CD4-positive, alpha-beta T cell treated with Interleukin-15 for 1 hour (primary cell): ENCODE results near the gene MUC2.

Experiments used
- DNase-seq: peaks from one replicate; pipeline ENCODE4 v3.0.0-alpha.2; 2020

MUC2 gene

DNA sequence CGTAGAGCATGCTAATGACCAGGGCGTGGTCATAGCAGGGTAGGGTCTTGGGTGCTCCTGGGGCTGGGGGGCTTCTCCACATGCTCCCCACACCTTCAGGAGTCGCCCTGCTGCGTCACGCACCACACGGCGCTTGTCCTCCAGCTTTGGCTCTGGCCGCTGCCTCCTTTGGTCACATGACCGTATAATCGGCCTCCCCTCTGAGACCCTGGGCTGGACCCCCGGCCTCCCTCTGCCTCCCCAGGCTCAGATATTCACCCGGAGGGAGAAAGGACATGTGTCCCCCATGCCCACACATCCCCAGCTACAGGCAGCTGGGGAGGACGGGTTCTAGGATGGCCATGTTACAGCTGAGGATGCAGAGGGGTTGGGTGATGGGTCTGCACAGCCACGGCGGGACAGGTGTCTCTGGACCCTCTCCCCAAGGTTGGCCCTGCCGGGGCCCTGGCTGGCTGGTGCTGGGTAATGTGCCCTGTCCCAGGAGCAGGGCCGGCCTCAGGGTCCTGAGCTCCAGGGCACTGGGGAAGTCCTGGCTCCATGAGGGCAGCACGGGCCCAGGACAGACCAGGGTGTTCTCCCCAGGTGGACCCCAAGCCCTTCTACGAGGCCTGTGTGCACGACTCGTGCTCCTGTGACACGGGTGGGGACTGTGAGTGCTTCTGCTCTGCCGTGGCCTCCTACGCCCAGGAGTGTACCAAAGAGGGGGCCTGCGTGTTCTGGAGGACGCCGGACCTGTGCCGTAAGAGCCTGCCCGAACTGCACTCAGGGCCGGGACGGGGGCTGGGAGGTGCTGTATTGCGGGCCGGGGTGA is 14.5 kb downstream of the MUC2 start:
- DNase-seq = no peak

DNA sequence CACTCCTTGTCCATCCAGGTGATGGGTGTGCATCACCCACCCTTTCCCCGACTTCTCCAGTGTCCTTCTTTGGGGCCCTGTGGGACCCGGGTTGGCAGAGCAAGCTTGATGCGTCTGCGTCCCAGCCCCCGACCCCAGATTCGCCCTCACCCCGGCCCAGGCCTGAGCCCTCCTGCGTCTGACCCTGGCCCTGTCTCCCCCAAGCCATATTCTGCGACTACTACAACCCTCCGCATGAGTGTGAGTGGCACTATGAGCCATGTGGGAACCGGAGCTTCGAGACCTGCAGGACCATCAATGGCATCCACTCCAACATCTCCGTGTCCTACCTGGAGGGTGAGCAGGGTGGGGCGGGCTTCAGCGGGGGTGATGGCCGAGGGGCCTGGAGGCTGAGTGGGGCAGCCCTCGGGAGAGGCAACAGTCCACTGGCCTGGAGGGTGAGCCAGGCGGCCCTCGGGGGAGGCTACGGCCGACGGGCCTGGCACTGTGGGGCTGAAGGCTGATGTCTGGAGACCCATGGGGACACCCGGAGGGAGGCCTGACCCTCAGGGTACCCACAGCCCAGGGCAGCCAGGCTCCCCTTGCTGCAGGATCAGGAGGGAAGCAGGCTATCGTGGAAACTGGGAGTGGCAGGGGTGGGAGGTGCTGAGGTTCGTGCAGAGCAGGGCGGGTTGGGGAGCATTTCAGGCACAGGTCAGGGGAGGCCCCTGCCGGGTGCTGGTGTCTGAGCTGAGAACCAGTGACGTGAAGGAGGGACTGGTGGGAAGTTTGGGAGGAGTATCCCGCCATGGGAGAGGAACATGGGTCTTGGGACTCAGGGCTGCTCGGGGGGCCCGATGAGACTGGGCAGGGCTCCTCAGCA is 15.3 kb downstream of the MUC2 start:
- DNase-seq = no peak

DNA sequence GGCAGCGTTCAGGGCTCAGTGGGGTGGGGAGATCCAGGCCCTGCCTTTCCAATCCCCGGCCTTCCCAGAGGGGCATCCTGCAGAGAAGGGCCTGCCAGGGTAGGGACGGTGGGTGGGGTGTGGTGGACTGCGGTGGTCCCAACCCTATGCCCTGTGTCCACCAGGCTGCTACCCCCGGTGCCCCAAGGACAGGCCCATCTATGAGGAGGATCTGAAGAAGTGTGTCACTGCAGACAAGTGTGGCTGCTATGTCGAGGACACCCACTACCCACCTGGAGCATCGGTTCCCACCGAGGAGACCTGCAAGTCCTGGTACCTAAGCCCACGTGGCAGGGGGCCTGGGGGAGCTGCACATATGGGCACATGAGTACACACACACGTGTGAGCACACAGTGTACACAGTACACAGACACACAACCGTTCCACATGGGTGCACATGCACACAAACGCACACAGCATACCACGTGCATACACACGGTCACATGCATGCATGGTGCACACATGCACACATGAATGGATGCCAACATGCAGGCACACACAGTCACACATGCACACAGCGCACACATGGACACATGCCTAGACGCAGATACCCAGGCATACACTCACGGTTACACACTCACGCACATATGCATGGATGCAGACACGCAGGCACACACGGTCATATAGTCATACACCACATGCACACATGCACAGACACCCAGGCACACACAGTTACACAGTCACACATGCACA is 16.1 kb downstream of the MUC2 start:
- no peak for DNase-seq

DNA sequence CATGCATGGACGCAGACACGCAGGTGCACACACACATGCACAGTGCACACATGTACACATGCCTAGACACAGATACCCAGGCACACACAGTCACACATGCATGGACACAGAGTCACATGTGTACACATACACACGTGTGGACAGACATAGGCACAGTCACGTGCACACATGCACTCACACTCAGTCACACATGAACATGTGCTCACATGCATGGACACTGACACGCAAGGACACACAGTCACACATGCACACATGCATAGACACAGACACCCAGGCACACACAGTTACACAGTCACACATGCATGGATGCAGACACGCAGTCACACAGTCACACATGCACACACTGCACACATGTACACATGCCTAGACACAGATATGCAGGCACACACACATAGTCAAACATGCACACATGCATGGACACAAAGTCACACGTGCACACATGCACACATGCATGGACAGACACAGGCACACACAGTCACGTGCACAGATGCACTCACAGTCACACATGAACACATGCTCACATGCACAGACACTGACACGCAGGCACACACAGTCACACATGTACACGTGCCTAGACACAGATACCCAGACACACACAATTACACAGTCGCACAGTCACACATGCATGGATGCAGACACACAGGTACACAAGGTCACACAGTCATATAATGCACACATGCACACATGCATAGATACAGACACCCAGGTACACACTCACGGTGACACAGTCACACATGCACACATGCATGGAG is 16.8 kb downstream of the MUC2 start:
- DNase-seq = no peak

DNA sequence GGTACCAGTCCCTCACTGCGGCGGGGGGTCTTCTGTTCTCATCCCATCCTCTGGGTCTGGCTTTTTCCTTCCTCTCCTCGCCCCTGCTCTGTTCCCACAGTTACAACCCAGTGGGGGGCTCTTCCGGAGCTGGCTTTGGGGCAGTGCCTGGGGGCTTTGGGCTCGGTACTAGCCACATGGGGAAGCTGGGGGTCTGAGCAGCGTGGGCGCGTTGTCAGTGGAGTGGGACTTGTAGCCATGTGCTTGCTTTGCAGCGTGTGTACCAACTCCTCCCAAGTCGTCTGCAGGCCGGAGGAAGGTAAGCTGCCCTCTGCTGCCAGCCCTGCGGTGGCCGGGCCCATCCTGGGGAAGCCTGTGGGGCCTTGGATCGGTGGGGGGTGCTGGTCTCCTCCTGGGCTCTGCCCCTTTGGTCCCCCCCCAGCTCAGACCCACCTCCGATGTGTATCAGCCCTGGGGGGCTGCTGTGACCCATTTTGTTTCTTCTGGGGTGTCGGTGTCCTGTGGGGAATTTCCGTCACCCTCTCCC is 17.5 kb downstream of the MUC2 start:
- DNase-seq = no peak

DNA sequence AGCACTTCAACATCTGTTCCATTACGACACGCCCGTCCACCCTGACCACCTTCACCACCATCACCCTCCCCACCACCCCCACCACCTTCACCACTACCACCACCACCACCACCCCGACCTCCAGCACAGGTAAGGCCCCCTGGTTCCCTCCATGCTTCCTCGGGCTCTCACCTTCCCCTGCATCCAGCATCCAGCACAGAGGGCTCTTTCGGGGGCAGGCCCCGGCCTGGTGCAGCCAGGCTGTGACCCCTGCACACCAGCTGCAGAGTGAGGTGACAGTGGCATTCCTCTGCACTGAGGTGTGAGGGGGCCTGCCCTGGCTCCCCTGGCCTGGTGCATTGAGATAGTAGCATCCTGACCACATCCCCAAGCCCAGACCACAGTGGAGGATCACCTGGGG is 18.2 kb downstream of the MUC2 start:
- no peak for DNase-seq

DNA sequence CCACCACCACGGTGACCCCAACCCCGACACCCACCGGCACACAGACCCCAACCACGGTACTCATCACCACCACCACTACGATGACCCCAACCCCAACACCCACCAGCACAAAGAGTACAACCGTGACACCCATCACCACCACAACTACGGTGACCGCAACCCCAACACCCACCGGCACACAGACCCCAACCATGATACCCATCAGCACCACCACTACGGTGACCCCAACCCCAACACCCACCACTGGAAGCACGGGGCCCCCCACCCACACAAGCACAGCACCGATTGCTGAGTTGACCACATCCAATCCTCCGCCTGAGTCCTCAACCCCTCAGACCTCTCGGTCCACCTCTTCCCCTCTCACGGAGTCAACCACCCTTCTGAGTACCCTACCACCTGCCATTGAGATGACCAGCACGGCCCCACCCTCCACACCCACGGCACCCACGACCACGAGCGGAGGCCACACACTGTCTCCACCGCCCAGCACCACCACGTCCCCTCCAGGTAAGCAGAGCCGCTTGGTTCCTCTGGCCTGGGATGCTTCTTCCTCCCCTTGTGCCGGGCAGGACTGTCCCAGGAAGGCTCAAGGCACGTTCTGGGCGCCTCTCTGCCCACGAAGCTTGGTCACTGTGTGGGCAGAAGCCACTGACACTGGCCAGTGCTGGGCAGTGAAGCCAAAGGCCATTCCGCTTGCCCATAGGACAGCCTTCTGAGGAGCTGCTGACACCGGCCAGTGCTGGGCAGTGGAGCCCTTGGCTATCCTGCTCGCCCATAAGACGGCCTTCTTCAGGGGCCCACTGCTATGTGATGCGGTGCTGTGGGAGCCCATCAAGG is 25.1 kb downstream of the MUC2 start:
- no peak for DNase-seq

DNA sequence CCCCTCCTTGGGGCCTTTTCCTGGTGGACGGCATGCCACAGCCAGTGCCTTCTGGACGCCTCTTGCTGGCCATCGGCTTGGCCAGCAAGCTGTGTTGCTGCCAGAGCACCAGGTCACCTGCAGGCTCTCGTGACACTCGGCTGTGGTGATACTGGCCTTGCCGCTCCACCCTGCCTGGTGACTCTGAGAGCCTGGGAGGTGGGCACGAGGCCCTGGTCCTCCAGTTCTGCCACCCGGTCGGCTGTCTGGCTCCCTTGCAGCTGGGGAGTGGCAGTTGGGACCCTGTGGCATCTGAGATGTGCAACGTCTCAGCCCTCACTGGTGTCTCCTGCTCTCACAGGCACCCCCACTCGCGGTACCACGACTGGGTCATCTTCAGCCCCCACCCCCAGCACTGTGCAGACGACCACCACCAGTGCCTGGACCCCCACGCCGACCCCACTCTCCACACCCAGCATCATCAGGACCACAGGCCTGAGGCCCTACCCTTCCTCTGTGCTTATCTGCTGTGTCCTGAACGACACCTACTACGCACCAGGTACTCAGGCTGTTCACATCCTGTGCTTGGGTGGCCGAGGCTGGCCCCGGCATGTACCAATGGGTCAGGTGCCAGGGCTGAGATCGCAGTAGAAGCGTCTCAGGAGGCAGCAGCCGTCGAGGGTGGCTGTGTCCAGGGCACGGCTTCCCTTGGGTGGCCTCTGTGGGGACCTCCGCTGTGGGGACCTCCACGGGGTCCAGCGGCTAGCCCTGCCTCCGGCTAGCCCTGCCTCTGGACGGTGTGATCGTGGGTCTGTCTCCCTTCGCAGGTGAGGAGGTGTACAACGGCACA is 26.0 kb downstream of the MUC2 start:
- no peak for DNase-seq

DNA sequence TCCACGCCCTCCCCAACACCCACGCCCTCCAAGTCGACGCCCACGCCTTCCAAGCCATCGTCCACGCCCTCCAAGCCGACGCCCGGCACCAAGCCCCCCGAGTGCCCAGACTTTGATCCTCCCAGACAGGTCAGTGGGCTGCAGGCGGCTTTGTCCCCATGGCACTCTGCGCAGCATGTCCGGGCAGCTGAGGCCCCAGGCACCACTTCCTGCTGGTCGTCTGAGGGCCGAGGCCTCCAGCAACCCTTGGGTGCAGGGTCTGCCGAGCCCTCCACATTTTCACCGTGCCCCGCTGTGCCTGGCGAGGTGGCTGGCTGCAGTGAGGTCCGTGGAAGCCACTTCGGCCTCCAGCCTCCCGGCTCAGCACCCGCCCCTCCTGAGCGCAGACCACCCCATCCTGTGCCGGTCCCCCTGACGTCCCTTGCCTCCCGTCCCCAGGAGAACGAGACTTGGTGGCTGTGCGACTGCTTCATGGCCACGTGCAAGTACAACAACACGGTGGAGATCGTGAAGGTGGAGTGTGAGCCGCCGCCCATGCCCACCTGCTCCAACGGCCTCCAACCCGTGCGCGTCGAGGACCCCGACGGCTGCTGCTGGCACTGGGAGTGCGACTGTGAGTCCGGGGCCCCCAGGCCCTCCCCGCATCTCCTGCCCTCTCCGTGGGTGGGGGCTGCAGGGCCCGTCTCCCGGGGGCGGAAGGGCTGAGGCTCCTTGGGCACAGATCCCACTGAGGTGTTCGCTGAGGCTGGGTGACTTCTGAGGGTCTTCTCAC is 26.8 kb downstream of the MUC2 start:
- no peak for DNase-seq

DNA sequence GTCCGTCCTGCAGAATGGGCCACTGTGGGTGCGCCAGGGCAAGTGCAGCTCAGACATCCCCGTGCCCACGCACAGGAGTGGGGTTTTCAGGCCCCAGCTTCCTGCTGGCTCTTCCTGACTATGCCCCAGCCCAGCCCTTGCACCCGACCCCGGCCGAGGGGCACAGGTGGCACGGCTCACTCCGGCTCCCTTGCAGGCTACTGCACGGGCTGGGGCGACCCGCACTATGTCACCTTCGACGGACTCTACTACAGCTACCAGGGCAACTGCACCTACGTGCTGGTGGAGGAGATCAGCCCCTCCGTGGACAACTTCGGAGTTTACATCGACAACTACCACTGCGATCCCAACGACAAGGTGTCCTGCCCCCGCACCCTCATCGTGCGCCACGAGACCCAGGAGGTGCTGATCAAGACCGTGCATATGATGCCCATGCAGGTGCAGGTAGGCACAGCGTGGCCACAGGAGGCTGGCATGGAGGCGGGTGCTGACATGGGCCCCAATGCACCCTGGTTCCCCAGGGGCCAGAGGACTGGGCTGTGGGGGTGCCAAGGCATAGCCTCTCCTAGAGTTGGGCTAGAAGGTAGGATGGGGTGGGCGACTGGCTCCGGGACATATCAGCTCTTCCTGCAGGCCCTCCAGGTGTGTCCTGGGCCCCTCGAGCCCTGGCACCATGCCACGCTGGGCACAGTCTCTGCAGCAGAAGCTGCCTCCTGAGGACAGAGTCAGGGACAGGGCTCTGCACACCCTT is 27.7 kb downstream of the MUC2 start:
- no peak for DNase-seq

DNA sequence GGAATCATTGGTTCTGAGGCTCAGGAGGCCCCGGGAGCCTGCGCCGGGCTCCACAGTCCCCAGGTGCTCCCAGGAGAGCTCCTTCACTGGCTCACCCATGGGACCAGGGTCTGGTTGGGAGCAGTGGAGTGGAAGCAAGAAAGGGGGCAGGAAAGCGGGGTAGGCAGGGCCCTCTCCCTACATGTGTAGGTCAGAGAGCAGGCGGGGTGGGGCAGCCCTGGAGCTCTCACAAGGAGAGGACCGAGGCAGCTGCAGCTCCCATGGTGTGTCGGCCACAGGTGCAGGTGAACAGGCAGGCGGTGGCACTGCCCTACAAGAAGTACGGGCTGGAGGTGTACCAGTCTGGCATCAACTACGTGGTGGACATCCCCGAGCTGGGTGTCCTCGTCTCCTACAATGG is 28.3 kb downstream of the MUC2 start:
- DNase-seq = no peak

DNA sequence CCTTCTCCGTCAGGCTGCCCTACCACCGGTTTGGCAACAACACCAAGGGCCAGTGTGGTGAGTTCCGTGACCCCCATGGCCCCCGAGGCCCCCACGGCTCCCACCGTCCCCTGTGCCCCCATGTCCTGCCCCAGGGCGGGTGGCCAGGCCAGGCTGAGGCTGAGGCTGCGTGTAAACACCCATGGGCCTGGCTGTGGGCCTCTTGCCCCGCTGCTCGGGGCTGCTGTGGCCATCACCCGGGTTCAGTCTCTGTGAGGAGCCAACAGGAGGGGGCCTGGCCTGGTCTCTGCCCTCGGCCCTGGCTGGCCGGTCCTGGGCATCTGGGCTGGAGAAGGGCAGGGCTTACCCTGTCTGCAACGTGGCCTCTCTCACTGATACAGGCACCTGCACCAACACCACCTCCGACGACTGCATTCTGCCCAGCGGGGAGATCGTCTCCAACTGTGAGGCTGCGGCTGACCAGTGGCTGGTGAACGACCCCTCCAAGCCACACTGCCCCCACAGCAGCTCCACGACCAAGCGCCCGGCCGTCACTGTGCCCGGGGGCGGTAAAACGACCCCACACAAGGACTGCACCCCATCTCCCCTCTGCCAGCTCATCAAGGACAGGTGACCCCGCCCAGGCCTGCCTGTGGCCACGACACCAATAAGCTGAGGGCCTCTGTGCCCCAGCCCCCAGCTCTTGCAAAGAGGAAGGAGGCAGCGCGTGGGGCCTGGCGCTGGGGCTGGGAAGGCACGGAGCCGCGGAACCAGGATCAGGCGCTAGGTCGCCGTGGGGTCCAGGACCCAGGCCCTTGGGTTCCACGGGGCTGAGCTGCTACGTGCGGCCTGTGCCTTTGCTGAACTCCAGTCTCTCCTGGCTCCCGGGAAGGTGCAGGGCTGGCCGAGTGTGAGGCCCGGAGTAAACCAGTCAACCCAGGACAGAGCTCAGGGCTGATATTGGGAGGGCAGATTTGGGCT is 29.0 kb downstream of the MUC2 start:
- no peak for DNase-seq

DNA sequence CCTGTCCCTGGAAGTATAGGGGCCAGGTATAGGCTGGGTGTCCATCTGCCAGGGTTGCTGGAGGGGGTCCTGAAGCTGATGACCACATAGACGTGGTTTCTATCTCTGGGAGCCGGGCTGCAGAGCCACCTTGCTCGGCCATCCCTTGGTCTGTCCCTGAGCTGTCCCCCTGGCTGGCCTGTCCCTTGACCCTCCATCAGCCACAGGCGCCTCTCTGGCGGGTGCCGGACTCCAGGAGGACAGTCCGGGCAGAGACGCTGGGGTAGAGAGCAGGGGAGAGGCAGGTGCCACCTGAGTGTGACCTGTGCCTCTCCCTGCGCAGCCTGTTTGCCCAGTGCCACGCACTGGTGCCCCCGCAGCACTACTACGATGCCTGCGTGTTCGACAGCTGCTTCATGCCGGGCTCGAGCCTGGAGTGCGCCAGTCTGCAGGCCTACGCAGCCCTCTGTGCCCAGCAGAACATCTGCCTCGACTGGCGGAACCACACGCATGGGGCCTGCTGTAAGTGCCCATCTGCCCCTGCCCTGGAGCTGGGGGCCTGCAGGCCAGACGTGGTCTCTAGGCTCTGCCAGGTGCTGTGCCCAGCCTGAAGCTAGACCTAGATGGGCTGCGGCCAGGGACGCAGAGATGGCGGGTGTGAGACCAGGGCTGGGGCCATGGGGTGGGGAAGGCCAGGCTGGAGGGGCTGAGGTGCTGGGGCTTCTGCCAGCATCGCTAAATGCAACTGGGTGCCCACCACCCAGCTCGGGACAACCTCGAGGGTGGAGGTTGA is 29.9 kb downstream of the MUC2 start:
- no peak for DNase-seq

DNA sequence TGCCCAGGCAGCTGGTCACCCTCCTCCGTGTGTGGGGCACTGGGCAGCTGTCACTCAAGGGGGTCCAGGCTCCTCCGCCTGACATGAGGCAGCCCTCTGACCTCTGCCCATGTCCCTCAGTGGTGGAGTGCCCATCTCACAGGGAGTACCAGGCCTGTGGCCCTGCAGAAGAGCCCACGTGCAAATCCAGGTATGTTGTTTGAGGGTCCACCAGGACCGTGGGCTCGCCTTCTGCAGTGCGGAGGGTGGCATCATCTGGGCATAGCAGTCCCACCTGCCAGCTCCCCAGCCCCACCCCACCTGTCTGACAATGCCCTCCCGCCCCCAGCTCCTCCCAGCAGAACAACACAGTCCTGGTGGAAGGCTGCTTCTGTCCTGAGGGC is 30.5 kb downstream of the MUC2 start:
- no peak for DNase-seq

DNA sequence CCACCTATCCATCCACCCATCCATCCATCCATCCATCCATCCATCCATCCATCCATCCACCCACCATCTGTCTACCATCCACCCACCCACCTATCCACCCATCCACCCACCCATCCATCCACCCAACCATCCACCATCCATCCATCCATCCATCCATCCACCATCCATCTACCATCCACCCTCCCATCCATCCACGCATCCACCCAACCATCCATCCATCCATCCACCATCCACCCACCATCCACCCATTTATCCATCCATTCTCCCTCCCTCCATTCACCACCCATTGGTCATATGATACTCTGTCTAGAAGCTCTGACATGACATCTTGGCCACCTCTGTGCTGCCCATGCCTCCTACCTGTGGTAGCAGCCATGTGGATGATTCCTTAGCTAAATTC is 31.7 kb downstream of the MUC2 start:
- no peak for DNase-seq

DNA sequence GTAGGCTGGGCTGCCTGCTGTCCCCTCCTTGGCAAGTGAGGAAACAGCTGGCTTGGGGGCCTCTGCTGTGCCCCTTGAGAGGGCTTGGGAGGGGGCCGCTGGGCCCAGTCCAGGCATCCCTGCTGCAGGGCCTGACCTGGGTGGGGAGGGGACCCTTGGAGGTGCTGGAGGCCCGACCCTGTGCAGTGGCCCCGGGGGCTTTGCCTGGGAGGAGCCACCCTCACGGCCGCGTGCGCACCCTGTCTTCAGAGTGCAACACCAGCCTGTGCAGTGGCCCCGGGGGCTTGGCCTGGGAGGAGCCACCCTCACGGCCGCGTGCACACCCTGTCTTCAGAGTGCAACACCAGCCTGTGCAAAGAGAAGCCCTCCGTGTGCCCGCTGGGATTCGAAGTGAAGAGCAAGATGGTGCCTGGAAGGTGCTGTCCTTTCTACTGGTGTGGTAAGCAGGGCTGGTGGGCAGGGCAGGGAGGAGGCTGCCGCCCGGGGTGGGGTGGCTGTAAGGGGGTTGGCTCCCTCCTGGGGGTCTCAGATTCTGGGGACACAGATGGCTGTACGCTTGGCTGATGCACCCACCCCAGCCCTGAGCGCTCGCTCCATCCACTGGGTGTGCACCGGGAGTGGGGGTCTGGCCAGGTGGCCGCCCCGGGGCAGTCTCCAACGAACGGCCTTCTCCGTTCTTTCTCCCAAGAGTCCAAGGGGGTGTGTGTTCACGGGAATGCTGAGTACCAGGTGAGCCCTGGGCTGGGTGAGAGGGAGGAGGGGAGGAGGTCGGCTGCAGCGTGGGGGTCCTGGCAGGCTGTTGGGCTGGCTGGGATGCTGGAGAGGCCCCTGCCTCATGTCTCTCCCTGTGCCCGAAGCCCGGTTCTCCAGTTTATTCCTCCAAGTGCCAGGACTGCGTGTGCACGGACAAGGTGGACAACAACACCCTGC is 32.9 kb downstream of the MUC2 start:
- no peak for DNase-seq
